H9 (cell line): Measurements from ENCODE around the gene ABR. TPM values are rescaled to one million over a fixed set of nuclear protein-coding genes. Genes with fewer than 3 reads are reported as not detected.

Experiments
- DNase-seq: peaks from one replicate; pipeline ENCODE4 v3.0.0-alpha.2; 2017
- H2AFZ ChIP-seq: one replicate; pipeline ENCODE4 v1.6.1; 2013; ENCODE audit warnings: mild to moderate bottlenecking, low read length, control low read depth, moderate library complexity
- H2AK5ac ChIP-seq: 2 replicates; pipeline ENCODE4 v1.6.1; 2013; ENCODE audit warnings: low read length, control low read depth, mixed read lengths; ENCODE audit not compliant: insufficient read length
- H2BK120ac ChIP-seq: one replicate; pipeline ENCODE4 v1.6.1; 2013; ENCODE audit warnings: low read depth, mild to moderate bottlenecking, low read length, control low read depth, inconsistent platforms; ENCODE audit not compliant: poor library complexity, severe bottlenecking
- H2BK12ac ChIP-seq: 2 replicates; pipeline ENCODE4 v1.6.1; 2013; ENCODE audit warnings: low read length, control low read depth, mixed read lengths, low read depth; ENCODE audit not compliant: insufficient read length
- H2BK15ac ChIP-seq: 2 replicates; pipeline ENCODE4 v1.6.1; 2013; ENCODE audit warnings: low read depth, low read length, control low read depth
- H2BK20ac ChIP-seq: one replicate; pipeline ENCODE4 v1.6.1; 2013; ENCODE audit warnings: low read depth, mild to moderate bottlenecking, low read length, control low read depth, inconsistent platforms; ENCODE audit not compliant: poor library complexity, severe bottlenecking
- H2BK5ac ChIP-seq: 2 replicates; pipeline ENCODE4 v1.6.1; 2013; ENCODE audit warnings: low read length, control low read depth, mixed read lengths; ENCODE audit not compliant: insufficient read length
- H3K14ac ChIP-seq: 2 replicates; pipeline ENCODE4 v1.6.1; 2013; ENCODE audit warnings: low read length, control low read depth; ENCODE audit not compliant: insufficient read depth
- H3K18ac ChIP-seq: 2 replicates; pipeline ENCODE4 v1.6.1; 2013; ENCODE audit warnings: low read depth, mild to moderate bottlenecking, mixed read lengths, low read length, control low read depth; ENCODE audit not compliant: insufficient read length
- H3K23ac ChIP-seq: 2 replicates; pipeline ENCODE4 v1.6.1; 2013; ENCODE audit warnings: low read length, control low read depth, mixed read lengths, low read depth; ENCODE audit not compliant: insufficient read length
- H3K23me2 ChIP-seq: 2 replicates; pipeline ENCODE4 v1.6.1; 2013; ENCODE audit warnings: low read depth, mild to moderate bottlenecking, mixed read lengths, low read length, control low read depth; ENCODE audit not compliant: insufficient read length, poor library complexity, severe bottlenecking
- H3K27ac ChIP-seq: 2 replicates; pipeline ENCODE4 v1.5.1; 2013; ENCODE audit warnings: low read length, control low read depth, mixed read lengths, low read depth; ENCODE audit not compliant: insufficient read length
- H3K27me3 ChIP-seq: 2 replicates; pipeline ENCODE4 v1.6.1; 2013; ENCODE audit warnings: low read length, control low read depth, inconsistent platforms; ENCODE audit not compliant: insufficient read depth
- H3K4ac ChIP-seq: 2 replicates; pipeline ENCODE4 v1.6.1; 2013; ENCODE audit warnings: low read depth, mild to moderate bottlenecking, control low read depth, inconsistent platforms, low read length, moderate library complexity
- H3K4me1 ChIP-seq: 2 replicates; pipeline ENCODE4 v1.6.1; 2013; ENCODE audit warnings: low read length, control low read depth, inconsistent platforms; ENCODE audit not compliant: insufficient read depth
- H3K4me2 ChIP-seq: 2 replicates; pipeline ENCODE4 v1.6.1; 2013; ENCODE audit warnings: low read length, control low read depth, mixed read lengths; ENCODE audit not compliant: insufficient read length, insufficient read depth
- H3K56ac ChIP-seq: 2 replicates; pipeline ENCODE4 v1.6.1; 2013; ENCODE audit warnings: low read depth, mild to moderate bottlenecking, mixed read lengths, low read length, control low read depth; ENCODE audit not compliant: insufficient read length
- H3K79me1 ChIP-seq: 2 replicates; pipeline ENCODE4 v1.6.1; 2013; ENCODE audit warnings: low read depth, mild to moderate bottlenecking, moderate library complexity, low read length, control low read depth, inconsistent platforms; ENCODE audit not compliant: insufficient read depth, poor library complexity, severe bottlenecking
- H3K79me2 ChIP-seq: 2 replicates; pipeline ENCODE4 v1.6.1; 2013; ENCODE audit warnings: low read length, control low read depth, inconsistent platforms; ENCODE audit not compliant: insufficient read depth
- H3K9ac ChIP-seq: 2 replicates; pipeline ENCODE4 v1.6.1; 2013; ENCODE audit warnings: low read length, control low read depth, mixed read lengths; ENCODE audit not compliant: insufficient read length; ENCODE audit errors: extremely low read depth
- H3K9me3 ChIP-seq: one replicate; pipeline ENCODE4 v1.6.1; 2013; ENCODE audit warnings: low read depth, low read length, inconsistent platforms; ENCODE audit not compliant: control insufficient read depth
- H3T11ph ChIP-seq: one replicate; pipeline ENCODE4 v1.6.1; 2013; ENCODE audit warnings: mild to moderate bottlenecking, low read length, control low read depth, inconsistent platforms
- H4K20me1 ChIP-seq: one replicate; pipeline ENCODE4 v1.6.1; 2013; ENCODE audit not compliant: control insufficient read depth, insufficient read length, insufficient read depth
- H4K5ac ChIP-seq: 2 replicates; pipeline ENCODE4 v1.6.1; 2013; ENCODE audit warnings: low read depth, mild to moderate bottlenecking, mixed read lengths, low read length, control low read depth; ENCODE audit not compliant: insufficient read length
- H4K8ac ChIP-seq: replicated peaks from 2 replicates; pipeline ENCODE4 v1.6.1; 2013; ENCODE audit warnings: low read length, control low read depth, mixed read lengths, low read depth; ENCODE audit not compliant: insufficient read length
- H4K91ac ChIP-seq: 2 replicates; pipeline ENCODE4 v1.6.1; 2013; ENCODE audit warnings: low read depth, mild to moderate bottlenecking, moderate library complexity, mixed read lengths, low read length, control low read depth; ENCODE audit not compliant: insufficient read length
- H3K27ac Mint-ChIP-seq, 3 experiments: 2 replicates in 2 of 3; 3 replicates in 1 of 3; pipeline ENCODE4 v1.8.0; 2020 to 2021; ENCODE audit warnings: mixed read lengths in 3 of 3, mild to moderate bottlenecking in 1 of 3, moderate library complexity in 1 of 3
- H3K27me3 Mint-ChIP-seq: 2 replicates; pipeline ENCODE4 v1.8.0; 2021; ENCODE audit warnings: low read depth, mild to moderate bottlenecking, moderate library complexity, mixed read lengths
- H3K36me3 Mint-ChIP-seq, 3 experiments: 2 replicates in 2 of 3; 3 replicates in 1 of 3; pipeline ENCODE4 v1.8.0; 2020 to 2021; ENCODE audit warnings: low read depth in 3 of 3, mixed read lengths in 3 of 3; ENCODE audit not compliant: insufficient read depth in 1 of 3
- H3K4me1 Mint-ChIP-seq, 2 experiments: 2 replicates each; pipeline ENCODE4 v1.8.0; 2020; ENCODE audit warnings: mixed read lengths in 2 of 2
- H3K4me3 Mint-ChIP-seq, 2 experiments: 2 replicates in 1 of 2; 3 replicates in 1 of 2; pipeline ENCODE4 v1.8.0; 2020 to 2021; ENCODE audit warnings: mild to moderate bottlenecking in 2 of 2, mixed read lengths in 2 of 2, moderate library complexity in 1 of 2
- H3K9me3 Mint-ChIP-seq, 2 experiments: 2 replicates in 1 of 2; 3 replicates in 1 of 2; pipeline ENCODE4 v1.8.0; 2020; ENCODE audit warnings: mild to moderate bottlenecking in 2 of 2, mixed read lengths in 2 of 2, moderate library complexity in 1 of 2
- CTCF ChIP-seq: fragments of 200-600 bp; sonication (generic); conservative IDR thresholded peaks from 3 replicates; pipeline ENCODE4 v1.8.0; 2021; ENCODE audit warnings: antibody characterized with exemption, mild to moderate bottlenecking
- WGBS: extraction: QIAGEN DNeasy Blood & Tissue Kit; methylation state at CpG from one replicate; pipeline ENCODE4 v1.1.7; 2013; ENCODE audit warnings: missing lambda C conversion rate, low lambda C conversion rate, mixed read lengths; ENCODE audit not compliant: insufficient read length; ENCODE audit errors: extremely low coverage; 5-methylcytosine and 5-hydroxymethylcytosine counted together
- total RNA-seq: library from RNA; stranded (reverse); gene quantifications from 2 replicates; pipeline ENCODE4 v1.2.1, GENCODE V29; 2021

Gene ABR
- total RNA-seq, 1 experiment from 2014 or later = 34.7 TPM

GRCh38 chr17:1003972-1004768, 175.6 kb downstream of the ABR start:
- Histone ChIP-seq H2BK15ac (no peak overlapping the region), H4K20me1 (no peaks in the 10 kb centered on the region), H2AK5ac (no peak overlapping the region), H3K23ac (no peak overlapping the region), H3K79me2 (no peaks in the 10 kb centered on the region), H3T11ph (no peak overlapping the region), H3K4me2 (no peak overlapping the region), H3K14ac (no peak overlapping the region), H3K9ac (no peak overlapping the region), H3K27ac (no peak overlapping the region), H2BK20ac (no peak overlapping the region), H3K79me1 (no peaks in the 10 kb centered on the region), H4K91ac (no peak overlapping the region), H4K5ac (no peak overlapping the region), H4K8ac (no peak overlapping the region), H2BK120ac (no peak overlapping the region), H3K23me2 (no peaks in the 10 kb centered on the region), H3K18ac (no peak overlapping the region), H3K27me3 (no peaks in the 10 kb centered on the region), H3K4ac (no peak overlapping the region), H3K56ac (no peak overlapping the region), H3K4me1 (no peaks in the 10 kb centered on the region), H2BK12ac (no peak overlapping the region), H2AFZ (no peak overlapping the region), H2BK5ac (no peak overlapping the region), H3K9me3 (no peaks in the 10 kb centered on the region)
- no peak overlapping the region for H3K27ac Mint-ChIP-seq
- WGBS = no CpG with 5 or more reads among the region's 30 CpGs
- no peak overlapping the region for H3K4me3 Mint-ChIP-seq
- H3K4me1 Mint-ChIP-seq = peaks cover 8 to 9% of the 10 kb centered on the region in 2 experiments; a peak in 3 of 4 replicates
- DNase-seq = no peak
- no peak for TF ChIP-seq CTCF
- H3K36me3 Mint-ChIP-seq = peaks cover 14 to 50% (median 40%) of the 10 kb centered on the region in 3 experiments; a peak in 6 of 7 replicates
- no peaks in the 10 kb centered on the region; the same call in 1 of the 2 replicates for H3K27me3 Mint-ChIP-seq
- H3K9me3 Mint-ChIP-seq = no peaks in the 10 kb centered on the region
